Mesothelial cell of epicardium (in vitro differentiated cells): ENCODE data around the gene ME3. TPM values are rescaled to one million over a fixed set of nuclear protein-coding genes. Genes with fewer than 3 reads are reported as not detected.

Experiments
- DNase-seq, 2 experiments: peaks; one replicate each; pipeline ENCODE4 v3.0.0; 2021; ENCODE audit warnings: low spot score in 2 of 2; ENCODE audit not compliant: unreplicated experiment in 2 of 2
- H3K27ac Mint-ChIP-seq: 2 replicates; pipeline ENCODE4 v1.8.0; 2021; ENCODE audit warnings: mixed read lengths
- H3K27me3 Mint-ChIP-seq: 2 replicates; pipeline ENCODE4 v1.8.0; 2021; ENCODE audit warnings: low read depth, mixed read lengths
- H3K36me3 Mint-ChIP-seq: 2 replicates; pipeline ENCODE4 v1.8.0; 2021; ENCODE audit warnings: mixed read lengths
- H3K4me1 Mint-ChIP-seq: 2 replicates; pipeline ENCODE4 v1.8.0; 2021; ENCODE audit warnings: mixed read lengths
- H3K4me3 Mint-ChIP-seq: 2 replicates; pipeline ENCODE4 v1.8.0; 2021; ENCODE audit warnings: mild to moderate bottlenecking, moderate library complexity, mixed read lengths
- H3K9me3 Mint-ChIP-seq: 2 replicates; pipeline ENCODE4 v1.8.0; 2021; ENCODE audit warnings: mixed read lengths
- CTCF ChIP-seq: fragments of 200-600 bp; sonication (generic); IDR thresholded peaks from one replicate; pipeline ENCODE4 v1.5.0; 2021; ENCODE audit warnings: antibody characterized with exemption; ENCODE audit not compliant: unreplicated experiment
- total RNA-seq: library from RNA; stranded (reverse); gene quantifications from 3 replicates; pipeline ENCODE4 v1.2.1, GENCODE V29; 2021

The ME3 gene
- total RNA-seq, 1 donor from 2014 or later: 11.8 TPM

- Mint-ChIP-seq H3K36me3 (peaks cover 3% of the 10 kb centered on the region), H3K4me1 (peaks cover 8% of the 10 kb centered on the region)
Observed at GRCh38 chr11:86463955-86464354, 208.5 kb downstream of the ME3 start.

GRCh38 chr11:86463120-86463519 lies 209.3 kb downstream of the ME3 start:
- Mint-ChIP-seq H3K27ac (no peak overlapping the region), H3K4me3 (no peak overlapping the region), H3K9me3 (no peaks in the 10 kb centered on the region), H3K27me3 (no peaks in the 10 kb centered on the region), H3K36me3 (peaks cover 3% of the 10 kb centered on the region), H3K4me1 (peaks cover 8% of the 10 kb centered on the region)
- no peak for DNase-seq
- no peak for TF ChIP-seq CTCF

More at GRCh38 chr11:86463955-86464354, 208.5 kb downstream of the ME3 start:
- H3K27ac Mint-ChIP-seq: no peak overlapping the region
- no peak for TF ChIP-seq CTCF
- no peaks in the 10 kb centered on the region for H3K9me3 Mint-ChIP-seq
- no peak for DNase-seq
- H3K27me3 Mint-ChIP-seq: no peaks in the 10 kb centered on the region
- no peak overlapping the region for H3K4me3 Mint-ChIP-seq

DNA sequence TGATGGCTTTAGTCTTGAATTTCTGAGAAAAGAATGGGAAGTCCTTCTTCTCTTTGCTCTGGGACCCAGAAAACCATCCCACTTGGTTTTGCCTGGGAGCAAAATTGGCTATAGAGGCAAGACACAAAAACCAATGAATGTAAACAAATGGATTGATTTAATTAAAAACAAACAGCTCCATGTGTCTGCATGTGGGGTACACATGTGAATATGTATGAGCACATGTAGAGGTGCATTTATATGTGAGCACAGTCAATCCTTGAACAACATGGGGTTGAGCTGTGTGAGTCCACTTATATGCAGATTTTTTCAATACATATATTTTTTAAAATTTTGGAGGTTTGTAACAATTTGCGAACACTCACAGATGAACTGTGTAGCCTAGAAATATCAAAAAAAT lies 210.5 kb downstream of the ME3 start:
- peaks cover 8% of the 10 kb centered on the region for H3K4me1 Mint-ChIP-seq
- H3K9me3 Mint-ChIP-seq: no peaks in the 10 kb centered on the region
- peaks cover 3% of the 10 kb centered on the region for H3K36me3 Mint-ChIP-seq
- H3K4me3 Mint-ChIP-seq: no peak overlapping the region
- no peak overlapping the region for H3K27ac Mint-ChIP-seq
- no peaks in the 10 kb centered on the region for H3K27me3 Mint-ChIP-seq
- no peak for DNase-seq
- no peak for TF ChIP-seq CTCF

DNA sequence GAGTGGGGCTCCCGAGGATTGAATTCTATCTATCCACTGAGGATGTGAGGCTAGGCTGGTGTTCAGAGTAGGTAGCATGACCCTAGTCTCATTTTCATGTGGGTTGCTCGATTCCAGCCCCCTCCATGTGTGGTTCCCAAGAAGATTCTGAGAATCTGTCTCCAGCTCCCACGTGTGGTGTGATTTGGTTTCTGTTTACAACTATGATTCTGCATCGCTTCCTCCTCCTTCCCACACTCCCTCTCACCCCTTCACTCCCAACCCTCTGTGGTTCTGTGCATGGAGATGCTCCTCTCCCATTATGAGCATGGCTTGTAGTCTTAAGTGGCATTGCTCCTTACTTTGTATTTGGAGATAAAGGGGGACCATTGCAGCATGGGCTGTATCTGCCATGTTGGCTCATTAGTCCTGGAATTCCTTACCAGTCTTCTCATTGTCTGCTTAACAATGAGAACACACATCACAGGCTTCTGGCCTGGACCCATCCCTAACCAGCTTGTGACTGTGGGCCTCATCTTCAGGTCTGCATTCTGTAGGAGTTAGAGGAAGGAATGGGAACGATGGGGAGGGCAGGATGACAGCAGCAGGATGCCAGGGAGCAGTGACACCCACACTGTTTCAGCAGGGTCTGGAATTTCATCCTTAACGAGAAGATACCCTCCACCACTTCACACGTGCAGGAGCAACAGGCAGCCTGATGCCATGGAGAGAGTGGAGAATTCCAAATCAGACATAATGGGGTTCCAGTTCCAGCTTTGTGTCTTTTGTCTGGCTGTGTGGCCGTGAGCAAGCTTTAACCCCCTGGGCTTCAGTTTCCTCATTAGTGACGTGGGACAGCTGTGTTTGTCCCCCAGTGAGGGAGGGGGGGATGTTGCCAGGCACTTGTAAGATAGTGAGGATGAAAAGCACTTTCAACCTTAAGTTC lies 211.7 kb downstream of the ME3 start:
- H3K4me1 Mint-ChIP-seq: peaks cover 9% of the 10 kb centered on the region
- H3K36me3 Mint-ChIP-seq: peaks cover 3% of the 10 kb centered on the region
- H3K27me3 Mint-ChIP-seq: no peaks in the 10 kb centered on the region
- TF ChIP-seq CTCF: no peak
- no peak overlapping the region for H3K27ac Mint-ChIP-seq
- DNase-seq: no peak
- no peaks in the 10 kb centered on the region for H3K9me3 Mint-ChIP-seq
- no peak overlapping the region for H3K4me3 Mint-ChIP-seq

- Mint-ChIP-seq H3K4me3 (no peak overlapping the region), H3K27me3 (no peaks in the 10 kb centered on the region), H3K4me1 (peaks cover 9% of the 10 kb centered on the region), H3K36me3 (peaks cover 3% of the 10 kb centered on the region), H3K9me3 (no peaks in the 10 kb centered on the region), H3K27ac (no peak overlapping the region)
- no peak for TF ChIP-seq CTCF
- peak in 1 of 2 experiments; percentile 47 for DNase-seq
Observed at GRCh38 chr11:86459682-86460460, 212.5 kb downstream of the ME3 start.
